Neural cell (in vitro differentiated cells): Measurements from ENCODE around the gene TM9SF3.

ENCODE experiments used
- EP300 ChIP-seq: fragments of 450-650 bp; conservative IDR thresholded peaks from 2 replicates; pipeline ENCODE4 v1.6.1; 2014; ENCODE audit warnings: antibody characterized with exemption, mild to moderate bottlenecking, moderate library complexity; ENCODE audit not compliant: poor library complexity, severe bottlenecking
- POLR2AphosphoS5 ChIP-seq: IDR thresholded peaks from 2 replicates; pipeline ENCODE4 v1.6.1; 2012
- RAD21 ChIP-seq: fragments of 450-650 bp; conservative IDR thresholded peaks from 2 replicates; pipeline ENCODE4 v1.6.1; 2014; ENCODE audit warnings: antibody characterized with exemption, mild to moderate bottlenecking, moderate library complexity
- TAF1 ChIP-seq: IDR thresholded peaks from 2 replicates; pipeline ENCODE4 v1.6.1; 2012; ENCODE audit warnings: low read depth
- TF ChIP-seq, protein P1 (sequence below): fragments of 450-650 bp; IDR thresholded peaks from 2 replicates; pipeline ENCODE4 v1.5.1; 2014; ENCODE audit warnings: antibody characterized with exemption, mild to moderate bottlenecking, moderate library complexity; ENCODE audit not compliant: poor library complexity, severe bottlenecking

DNA sequence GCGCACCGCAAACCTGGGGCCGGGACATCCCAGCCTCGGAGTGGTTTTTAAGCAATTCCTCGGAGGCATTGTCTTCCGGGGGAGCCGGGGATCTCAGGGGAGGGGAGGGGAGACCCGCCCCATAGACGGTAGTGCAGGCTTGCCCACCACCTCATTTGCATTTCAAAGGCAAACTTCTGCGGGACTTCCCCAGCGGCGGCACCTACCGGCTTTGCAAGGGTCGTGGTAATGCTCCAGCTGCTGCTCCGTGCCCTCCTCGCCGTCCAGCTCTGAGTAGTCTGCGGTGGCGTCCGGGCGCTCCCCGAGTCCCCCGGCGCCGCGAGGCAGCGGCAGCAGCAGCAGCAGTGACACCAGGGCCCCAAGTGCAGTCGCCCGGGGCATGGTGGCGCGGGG is 73.5 kb downstream of the TM9SF3 start:
- TF ChIP-seq, protein P1, sequence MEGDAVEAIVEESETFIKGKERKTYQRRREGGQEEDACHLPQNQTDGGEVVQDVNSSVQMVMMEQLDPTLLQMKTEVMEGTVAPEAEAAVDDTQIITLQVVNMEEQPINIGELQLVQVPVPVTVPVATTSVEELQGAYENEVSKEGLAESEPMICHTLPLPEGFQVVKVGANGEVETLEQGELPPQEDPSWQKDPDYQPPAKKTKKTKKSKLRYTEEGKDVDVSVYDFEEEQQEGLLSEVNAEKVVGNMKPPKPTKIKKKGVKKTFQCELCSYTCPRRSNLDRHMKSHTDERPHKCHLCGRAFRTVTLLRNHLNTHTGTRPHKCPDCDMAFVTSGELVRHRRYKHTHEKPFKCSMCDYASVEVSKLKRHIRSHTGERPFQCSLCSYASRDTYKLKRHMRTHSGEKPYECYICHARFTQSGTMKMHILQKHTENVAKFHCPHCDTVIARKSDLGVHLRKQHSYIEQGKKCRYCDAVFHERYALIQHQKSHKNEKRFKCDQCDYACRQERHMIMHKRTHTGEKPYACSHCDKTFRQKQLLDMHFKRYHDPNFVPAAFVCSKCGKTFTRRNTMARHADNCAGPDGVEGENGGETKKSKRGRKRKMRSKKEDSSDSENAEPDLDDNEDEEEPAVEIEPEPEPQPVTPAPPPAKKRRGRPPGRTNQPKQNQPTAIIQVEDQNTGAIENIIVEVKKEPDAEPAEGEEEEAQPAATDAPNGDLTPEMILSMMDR, result no peak
- TF ChIP-seq TAF1, result no peak
- TF ChIP-seq RAD21, result no peak
- no peak for TF ChIP-seq POLR2AphosphoS5
- TF ChIP-seq EP300, result no peak
